Measurements from ENCODE around the gene CATSPER4.

DNA sequence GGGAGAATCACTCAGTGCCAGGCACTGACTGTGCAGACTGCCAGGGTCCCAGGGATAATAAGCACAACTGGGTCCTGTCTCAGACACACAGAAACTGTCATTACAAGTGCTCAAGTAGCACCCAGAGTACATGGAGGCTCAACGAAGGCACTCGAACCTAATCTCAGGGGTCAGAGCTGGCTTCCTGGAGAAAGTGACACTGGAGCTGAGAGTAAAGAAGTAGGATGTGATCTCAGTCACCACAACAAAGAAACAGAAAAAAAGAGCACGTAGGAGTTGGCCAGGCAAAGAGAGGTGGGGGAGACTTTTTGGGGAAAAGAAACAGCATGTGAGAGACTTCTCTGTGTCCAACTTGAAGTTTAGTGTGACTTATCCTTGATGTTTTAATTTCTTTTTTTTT is 1.3 kb downstream of the CATSPER4 start:
- TF ChIP-seq ZBTB7A (IDR thresholded peaks at IDR 0.05; ENCODE audit: low read depth), result no peak
- TF ChIP-seq, protein P1, sequence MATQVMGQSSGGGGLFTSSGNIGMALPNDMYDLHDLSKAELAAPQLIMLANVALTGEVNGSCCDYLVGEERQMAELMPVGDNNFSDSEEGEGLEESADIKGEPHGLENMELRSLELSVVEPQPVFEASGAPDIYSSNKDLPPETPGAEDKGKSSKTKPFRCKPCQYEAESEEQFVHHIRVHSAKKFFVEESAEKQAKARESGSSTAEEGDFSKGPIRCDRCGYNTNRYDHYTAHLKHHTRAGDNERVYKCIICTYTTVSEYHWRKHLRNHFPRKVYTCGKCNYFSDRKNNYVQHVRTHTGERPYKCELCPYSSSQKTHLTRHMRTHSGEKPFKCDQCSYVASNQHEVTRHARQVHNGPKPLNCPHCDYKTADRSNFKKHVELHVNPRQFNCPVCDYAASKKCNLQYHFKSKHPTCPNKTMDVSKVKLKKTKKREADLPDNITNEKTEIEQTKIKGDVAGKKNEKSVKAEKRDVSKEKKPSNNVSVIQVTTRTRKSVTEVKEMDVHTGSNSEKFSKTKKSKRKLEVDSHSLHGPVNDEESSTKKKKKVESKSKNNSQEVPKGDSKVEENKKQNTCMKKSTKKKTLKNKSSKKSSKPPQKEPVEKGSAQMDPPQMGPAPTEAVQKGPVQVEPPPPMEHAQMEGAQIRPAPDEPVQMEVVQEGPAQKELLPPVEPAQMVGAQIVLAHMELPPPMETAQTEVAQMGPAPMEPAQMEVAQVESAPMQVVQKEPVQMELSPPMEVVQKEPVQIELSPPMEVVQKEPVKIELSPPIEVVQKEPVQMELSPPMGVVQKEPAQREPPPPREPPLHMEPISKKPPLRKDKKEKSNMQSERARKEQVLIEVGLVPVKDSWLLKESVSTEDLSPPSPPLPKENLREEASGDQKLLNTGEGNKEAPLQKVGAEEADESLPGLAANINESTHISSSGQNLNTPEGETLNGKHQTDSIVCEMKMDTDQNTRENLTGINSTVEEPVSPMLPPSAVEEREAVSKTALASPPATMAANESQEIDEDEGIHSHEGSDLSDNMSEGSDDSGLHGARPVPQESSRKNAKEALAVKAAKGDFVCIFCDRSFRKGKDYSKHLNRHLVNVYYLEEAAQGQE (IDR thresholded peaks at IDR 0.05; ENCODE audit: low read depth), result no peak
- no peak for TF ChIP-seq EP300 (IDR thresholded peaks at IDR 0.05; ENCODE audit: borderline replicate concordance)
- TF ChIP-seq USF1 (IDR thresholded peaks at IDR 0.05), result no peak
- TF ChIP-seq, protein P2, sequence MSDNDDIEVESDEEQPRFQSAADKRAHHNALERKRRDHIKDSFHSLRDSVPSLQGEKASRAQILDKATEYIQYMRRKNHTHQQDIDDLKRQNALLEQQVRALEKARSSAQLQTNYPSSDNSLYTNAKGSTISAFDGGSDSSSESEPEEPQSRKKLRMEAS (IDR thresholded peaks at IDR 0.05), result no peak
- no peak for TF ChIP-seq YY1 (IDR thresholded peaks at IDR 0.05; ENCODE audit: low read depth)
- TF ChIP-seq NFIC (IDR thresholded peaks at IDR 0.05), result no peak
- no peak for TF ChIP-seq TCF12 (IDR thresholded peaks at IDR 0.05; ENCODE audit: low read depth)
- no peak for TF ChIP-seq TAF1 (IDR thresholded peaks at IDR 0.05; ENCODE audit: low read depth)
